GM23338 (cell line): ENCODE data around the gene C2orf42. TPM values are rescaled to one million over a fixed set of nuclear protein-coding genes. Genes with fewer than 3 reads are reported as not detected.
"Not testable (repeated sequence)": the region's sequence is repeated elsewhere in the genome, so short reads cannot be mapped to it uniquely, and the experiment has no call there.

Experiments
- ATAC-seq: fragments of 200-7000 bp; cut with Tn5 transposase; 3 replicates; pipeline ENCODE4 v1.9.1; 2020
- DNase-seq: peaks from one replicate; pipeline ENCODE4 v3.0.0-alpha.2; 2015; ENCODE audit warnings: low spot score
- H2AFZ ChIP-seq: fragments of 200-600 bp; sonication (generic); 2 replicates; pipeline ENCODE4 v1.8.0; 2016; ENCODE audit warnings: antibody characterized with exemption, mild to moderate bottlenecking, moderate library complexity
- H3F3A ChIP-seq: fragments of 200-600 bp; sonication (generic); replicated peaks from 2 replicates; pipeline ENCODE4 v1.8.0; 2017; ENCODE audit warnings: antibody characterized with exemption, mixed run types, low read depth
- H3K27ac ChIP-seq: fragments of 200-600 bp; sonication (generic); 2 replicates; pipeline ENCODE4 v1.6.1; 2016; ENCODE audit warnings: low read depth
- H3K27me3 ChIP-seq: fragments of 200-600 bp; sonication (generic); 2 replicates; pipeline ENCODE4 v1.8.0; 2016; ENCODE audit warnings: mild to moderate bottlenecking, mixed run types, moderate library complexity; ENCODE audit not compliant: insufficient read depth
- H3K36me3 ChIP-seq: fragments of 200-600 bp; sonication (generic); 2 replicates; pipeline ENCODE4 v1.8.0; 2016; ENCODE audit warnings: mild to moderate bottlenecking; ENCODE audit not compliant: insufficient read depth
- H3K4me1 ChIP-seq: fragments of 200-600 bp; sonication (generic); 2 replicates; pipeline ENCODE4 v1.8.0; 2016; ENCODE audit warnings: mild to moderate bottlenecking, moderate library complexity; ENCODE audit not compliant: insufficient read depth
- H3K4me2 ChIP-seq: fragments of 200-600 bp; sonication (generic); 2 replicates; pipeline ENCODE4 v1.7.1; 2017; ENCODE audit warnings: mixed run types
- H3K4me3 ChIP-seq: fragments of 200-600 bp; sonication (generic); 2 replicates; pipeline ENCODE4 v1.6.1; 2016; ENCODE audit warnings: mixed run types
- H3K79me2 ChIP-seq: fragments of 200-600 bp; sonication (generic); replicated peaks from 2 replicates; pipeline ENCODE4 v1.8.0; 2017; ENCODE audit warnings: mild to moderate bottlenecking; ENCODE audit not compliant: insufficient read depth
- H3K9me2 ChIP-seq: fragments of 200-600 bp; sonication (generic); 2 replicates; pipeline ENCODE4 v1.8.0; 2017; ENCODE audit not compliant: insufficient read depth
- H4K20me1 ChIP-seq: fragments of 200-600 bp; sonication (generic); replicated peaks from 2 replicates; pipeline ENCODE4 v1.8.0; 2017; ENCODE audit warnings: mild to moderate bottlenecking; ENCODE audit not compliant: insufficient read depth
- H3K27ac Mint-ChIP-seq: 2 replicates; pipeline ENCODE4 v1.8.0; 2020; ENCODE audit warnings: inconsistent platforms, mild to moderate bottlenecking, moderate library complexity, mixed read lengths
- H3K27me3 Mint-ChIP-seq: 3 replicates; pipeline ENCODE4 v1.8.0; 2022; ENCODE audit warnings: low read depth, mild to moderate bottlenecking, moderate library complexity, mixed read lengths, inconsistent platforms; ENCODE audit not compliant: insufficient read depth, poor library complexity
- H3K36me3 Mint-ChIP-seq: 3 replicates; pipeline ENCODE4 v1.8.0; 2021; ENCODE audit warnings: low read depth, mild to moderate bottlenecking, inconsistent platforms, moderate library complexity, mixed read lengths
- H3K4me1 Mint-ChIP-seq: 3 replicates; pipeline ENCODE4 v1.8.0; 2020; ENCODE audit warnings: mild to moderate bottlenecking, inconsistent platforms, mixed read lengths
- H3K4me3 Mint-ChIP-seq: 3 replicates; pipeline ENCODE4 v1.8.0; 2021; ENCODE audit warnings: moderate library complexity, mild to moderate bottlenecking, inconsistent platforms, mixed read lengths
- H3K9me3 Mint-ChIP-seq: 3 replicates; pipeline ENCODE4 v1.8.0; 2020; ENCODE audit warnings: moderate library complexity, mild to moderate bottlenecking, inconsistent platforms, mixed read lengths
- CREB1 ChIP-seq: fragments of 250-450 bp; sonication (Bioruptor Pico); IDR thresholded peaks from 2 replicates; pipeline ENCODE4 v1.5.0; 2020; ENCODE audit warnings: low read depth, mild to moderate bottlenecking, moderate library complexity
- CTCF ChIP-seq, 2 experiments: fragments of 200-600 bp in 1 of 2; sonication (generic) in 1 of 2; conservative IDR thresholded peaks; 2 replicates each; pipeline versions ENCODE4 v1.5.1 to v1.6.1; 2016 to 2017; ENCODE audit warnings: antibody characterized with exemption in 2 of 2, low read depth in 2 of 2, mild to moderate bottlenecking in 2 of 2, moderate library complexity in 1 of 2
- EZH2 ChIP-seq: fragments of 200-600 bp; sonication (generic); IDR thresholded peaks from one replicate; pipeline ENCODE4 v1.8.0; 2017; ENCODE audit warnings: antibody characterized with exemption, mild to moderate bottlenecking, low read depth; ENCODE audit not compliant: unreplicated experiment
- EZH2phosphoT487 ChIP-seq: fragments of 200-600 bp; sonication (generic); IDR thresholded peaks from one replicate; pipeline ENCODE4 v1.8.1; 2018; ENCODE audit warnings: antibody characterized with exemption; ENCODE audit not compliant: unreplicated experiment
- JUNB ChIP-seq: IDR thresholded peaks from one replicate; pipeline ENCODE4 v1.6.1; 2016; ENCODE audit warnings: antibody characterized with exemption; ENCODE audit not compliant: unreplicated experiment
- NANOG ChIP-seq: IDR thresholded peaks from 2 replicates; pipeline ENCODE4 v1.6.1; 2016; ENCODE audit warnings: antibody characterized with exemption, borderline replicate concordance
- POLR2AphosphoS5 ChIP-seq: IDR thresholded peaks from 2 replicates; pipeline ENCODE4 v1.6.1; 2016; ENCODE audit warnings: antibody characterized with exemption, low read depth
- ZNF114 ChIP-seq: fragments of 250-450 bp; sonication (Bioruptor Pico); IDR thresholded peaks from 2 replicates; pipeline ENCODE4 v1.5.0; 2020; ENCODE audit warnings: mild to moderate bottlenecking, moderate library complexity
- ZNF462 ChIP-seq: fragments of 250-450 bp; sonication (Bioruptor Pico); IDR thresholded peaks from 2 replicates; pipeline ENCODE4 v1.5.0; 2020; ENCODE audit warnings: mild to moderate bottlenecking, moderate library complexity
- polyA plus RNA-seq: library from polyadenylated mRNA; unstranded; fragments of >200 nt; fragmentation: Nextera tagmentation; extraction: Ambion mirVana; gene quantifications from 2 replicates; pipeline ENCODE4 v1.2.1, GENCODE V29; 2016
- total RNA-seq: library from RNA; depleted of rRNA; stranded (reverse); fragments of >200 nt; shearing (Covaris generic); gene quantifications from 2 replicates; pipeline ENCODE4 v1.2.3, GENCODE V29; 2014
- TF ChIP-seq, protein P1 (sequence below): IDR thresholded peaks from one replicate; pipeline ENCODE4 v1.6.1; 2018; ENCODE audit warnings: antibody characterized with exemption; ENCODE audit not compliant: unreplicated experiment

Gene C2orf42
- total and polyA plus RNA-seq, 2 experiments from 2014 or later, result 4.3 to 6.9 TPM

- DNase-seq, H3K4me2 ChIP-seq, H3K79me2 ChIP-seq, H3K4me3 ChIP-seq, ATAC-seq, H4K20me1 ChIP-seq, H3K4me3 Mint-ChIP-seq, H3K36me3 ChIP-seq, H3F3A ChIP-seq, H2AFZ ChIP-seq, H3K27me3 ChIP-seq, H3K9me2 ChIP-seq, H3K27ac Mint-ChIP-seq, H3K27me3 Mint-ChIP-seq, H3K36me3 Mint-ChIP-seq, H3K9me3 Mint-ChIP-seq, H3K27ac ChIP-seq: not testable (repeated sequence)
- peaks cover 17% of the 10 kb centered on the region for H3K4me1 ChIP-seq
- peak in 1 of 2 experiments; percentile 16; a peak in 1 of 4 replicates for TF ChIP-seq CTCF (conservative IDR thresholded peaks at IDR 0.05; ENCODE audit: low read depth in 2 of 2)
- peaks cover 23% of the 10 kb centered on the region for H3K4me1 Mint-ChIP-seq
Measured at GRCh38 chr2:70101686-70102085, 89.1 kb downstream of the C2orf42 start.

- no peak overlapping the region for H3K4me3 Mint-ChIP-seq
- Histone ChIP-seq H3K9me2 (no peaks in the 10 kb centered on the region), H3K27me3 (no peaks in the 10 kb centered on the region), H3K27ac (no peak overlapping the region), H3K4me2 (no peak overlapping the region), H3F3A (0 out of 2 replicates have a peak, but pooled peaks cover 2% of the 10 kb centered on the region), H2AFZ (no peak overlapping the region), H3K79me2 (no peaks in the 10 kb centered on the region), H3K4me3 (no peak overlapping the region), H4K20me1 (no peaks in the 10 kb centered on the region), H3K36me3 (no peaks in the 10 kb centered on the region), H3K4me1 (peaks cover 17% of the 10 kb centered on the region)
- no peaks in the 10 kb centered on the region for H3K36me3 Mint-ChIP-seq
- no peak for DNase-seq
- ATAC-seq, result no peak
- no peak overlapping the region for H3K27ac Mint-ChIP-seq
- peaks cover 23% of the 10 kb centered on the region for H3K4me1 Mint-ChIP-seq
- peaks cover 3% of the 10 kb centered on the region for H3K27me3 Mint-ChIP-seq
- H3K9me3 Mint-ChIP-seq, result no peaks in the 10 kb centered on the region; the same call in 2 of the 3 replicates
- TF ChIP-seq CREB1 (CRISPR knock-in tag), result no peak
- no peak for TF ChIP-seq ZNF114 (CRISPR knock-in tag)
- no peak for TF ChIP-seq ZNF462 (CRISPR knock-in tag)
- TF ChIP-seq JUNB, result no peak
- no peak for TF ChIP-seq POLR2AphosphoS5
- TF ChIP-seq NANOG, result no peak
- TF ChIP-seq EZH2, result no peak
- TF ChIP-seq, protein P1, sequence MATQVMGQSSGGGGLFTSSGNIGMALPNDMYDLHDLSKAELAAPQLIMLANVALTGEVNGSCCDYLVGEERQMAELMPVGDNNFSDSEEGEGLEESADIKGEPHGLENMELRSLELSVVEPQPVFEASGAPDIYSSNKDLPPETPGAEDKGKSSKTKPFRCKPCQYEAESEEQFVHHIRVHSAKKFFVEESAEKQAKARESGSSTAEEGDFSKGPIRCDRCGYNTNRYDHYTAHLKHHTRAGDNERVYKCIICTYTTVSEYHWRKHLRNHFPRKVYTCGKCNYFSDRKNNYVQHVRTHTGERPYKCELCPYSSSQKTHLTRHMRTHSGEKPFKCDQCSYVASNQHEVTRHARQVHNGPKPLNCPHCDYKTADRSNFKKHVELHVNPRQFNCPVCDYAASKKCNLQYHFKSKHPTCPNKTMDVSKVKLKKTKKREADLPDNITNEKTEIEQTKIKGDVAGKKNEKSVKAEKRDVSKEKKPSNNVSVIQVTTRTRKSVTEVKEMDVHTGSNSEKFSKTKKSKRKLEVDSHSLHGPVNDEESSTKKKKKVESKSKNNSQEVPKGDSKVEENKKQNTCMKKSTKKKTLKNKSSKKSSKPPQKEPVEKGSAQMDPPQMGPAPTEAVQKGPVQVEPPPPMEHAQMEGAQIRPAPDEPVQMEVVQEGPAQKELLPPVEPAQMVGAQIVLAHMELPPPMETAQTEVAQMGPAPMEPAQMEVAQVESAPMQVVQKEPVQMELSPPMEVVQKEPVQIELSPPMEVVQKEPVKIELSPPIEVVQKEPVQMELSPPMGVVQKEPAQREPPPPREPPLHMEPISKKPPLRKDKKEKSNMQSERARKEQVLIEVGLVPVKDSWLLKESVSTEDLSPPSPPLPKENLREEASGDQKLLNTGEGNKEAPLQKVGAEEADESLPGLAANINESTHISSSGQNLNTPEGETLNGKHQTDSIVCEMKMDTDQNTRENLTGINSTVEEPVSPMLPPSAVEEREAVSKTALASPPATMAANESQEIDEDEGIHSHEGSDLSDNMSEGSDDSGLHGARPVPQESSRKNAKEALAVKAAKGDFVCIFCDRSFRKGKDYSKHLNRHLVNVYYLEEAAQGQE, result no peak
- TF ChIP-seq EZH2phosphoT487, result no peak
Measured at GRCh38 chr2:70101174-70101573, 89.6 kb downstream of the C2orf42 start.
